ENCODE data around the gene CYSRT1. TPM values are rescaled to one million over a fixed set of nuclear protein-coding genes. Genes with fewer than 3 reads are reported as not detected.
A peak's percentile ranks its signal among the peaks of the same experiment; 100 is the strongest.

Gene CYSRT1
- total and polyA plus RNA-seq, 2 donors (not counting 3 experiments of a cell fraction or from before 2014, with no cell fraction given), result 0.44 to 1.1 TPM

DNA sequence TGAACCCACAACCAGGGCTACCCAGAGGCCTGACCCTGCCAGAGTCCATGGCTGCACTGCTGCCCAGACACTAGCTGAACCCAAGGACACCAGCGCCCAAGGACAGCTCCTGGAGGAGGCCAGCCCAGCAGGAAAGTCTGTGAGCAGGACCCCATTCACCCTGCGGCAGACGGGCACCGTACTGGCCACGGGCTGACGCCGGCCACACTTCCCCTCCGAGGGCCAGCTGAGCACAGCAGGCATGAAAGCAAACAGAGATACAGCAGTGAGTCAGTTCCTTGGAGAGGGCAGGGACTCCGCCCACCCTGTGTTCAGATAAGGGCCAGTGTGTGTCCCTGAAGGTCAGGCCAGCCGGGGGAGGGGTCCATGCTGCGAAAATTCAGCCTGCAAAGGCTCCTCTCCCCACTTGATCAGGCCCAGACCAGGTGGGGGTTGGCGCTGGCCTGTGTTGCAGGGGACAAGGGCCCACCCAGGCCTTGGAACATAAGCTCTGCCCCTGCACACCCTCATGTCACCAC, 6.2 kb upstream of the CYSRT1 start:
- Histone ChIP-seq H3K27ac (ENCODE audit: insufficient read depth, low read depth, low read length) (peak overlapping the region; percentile 8), H3K9ac (replicated peaks; ENCODE audit: extremely low read depth, insufficient read depth, low read length) (no peak overlapping the region), H3K9me1 (replicated peaks; ENCODE audit: control insufficient read depth, extremely low read depth, insufficient read depth, low read length) (no peaks in the 10 kb centered on the region), H3K4me2 (ENCODE audit: insufficient read depth, low read length) (no peak overlapping the region), H3K79me2 (ENCODE audit: control insufficient read depth, insufficient read depth, low read length) (no peaks in the 10 kb centered on the region), H3K27me3 (ENCODE audit: control insufficient read depth in 2 of 2, insufficient read depth in 2 of 2, low read length in 2 of 2) (no peaks in the 10 kb centered on the region), H3K4me1 (ENCODE audit: control insufficient read depth, extremely low read depth, insufficient read depth, low read length) (peaks cover 15% of the 10 kb centered on the region), H3K36me3 (ENCODE audit: control insufficient read depth in 2 of 2, extremely low read depth in 1 of 2, insufficient read depth in 2 of 2, low read length in 2 of 2) (peaks cover 0 to 2% of the 10 kb centered on the region in 2 experiments), H2AFZ (ENCODE audit: low read depth, low read length) (no peak overlapping the region), H3K4me3 (replicated peaks in 1 of 3; ENCODE audit: insufficient read depth in 1 of 3, low read depth in 1 of 3, low read length in 3 of 3) (no peak overlapping the region), H3K9me3 (replicated peaks; ENCODE audit: control insufficient read depth, insufficient read depth, low read length) (no peaks in the 10 kb centered on the region), H4K20me1 (replicated peaks; ENCODE audit: control insufficient read depth, extremely low read depth, insufficient read depth, low read length) (no peaks in the 10 kb centered on the region)
- intact Hi-C loops (cut with micrococcal nuclease), result no loop called here
- dilution Hi-C loops (cut with MboI; ENCODE audit: extremely low pct_ligation_motif_present, low sequenced_read_pairs), result no loop called here
- ChIA-PET CTCF (interaction anchor here (1.3 to 2.1 kb wide), 3 partner anchors 12 to 30 kb away, joined by 4 to 8 read pairs (median 5); partner anchors contain the start of genes ANAPC2 and SSNA1), POLR2A (interaction anchor here (0.6 to 0.7 kb wide), 2 partner anchors 21 to 22 kb away, joined by 3 to 8 read pairs; partner anchors contain the start of gene TUBB4B)
- TSS peak; percentile 13 for BruUV-seq (replicated peaks)
- FAIRE-seq (peak; percentile 71), DNase-seq (ENCODE audit: low read depth, low spot score) (peak; percentile 9)
- TF ChIP-seq, protein P1, sequence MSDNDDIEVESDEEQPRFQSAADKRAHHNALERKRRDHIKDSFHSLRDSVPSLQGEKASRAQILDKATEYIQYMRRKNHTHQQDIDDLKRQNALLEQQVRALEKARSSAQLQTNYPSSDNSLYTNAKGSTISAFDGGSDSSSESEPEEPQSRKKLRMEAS (IDR thresholded peaks at IDR 0.05; ENCODE audit: insufficient read depth, insufficient read length), result no peak
- TF ChIP-seq, protein P2, sequence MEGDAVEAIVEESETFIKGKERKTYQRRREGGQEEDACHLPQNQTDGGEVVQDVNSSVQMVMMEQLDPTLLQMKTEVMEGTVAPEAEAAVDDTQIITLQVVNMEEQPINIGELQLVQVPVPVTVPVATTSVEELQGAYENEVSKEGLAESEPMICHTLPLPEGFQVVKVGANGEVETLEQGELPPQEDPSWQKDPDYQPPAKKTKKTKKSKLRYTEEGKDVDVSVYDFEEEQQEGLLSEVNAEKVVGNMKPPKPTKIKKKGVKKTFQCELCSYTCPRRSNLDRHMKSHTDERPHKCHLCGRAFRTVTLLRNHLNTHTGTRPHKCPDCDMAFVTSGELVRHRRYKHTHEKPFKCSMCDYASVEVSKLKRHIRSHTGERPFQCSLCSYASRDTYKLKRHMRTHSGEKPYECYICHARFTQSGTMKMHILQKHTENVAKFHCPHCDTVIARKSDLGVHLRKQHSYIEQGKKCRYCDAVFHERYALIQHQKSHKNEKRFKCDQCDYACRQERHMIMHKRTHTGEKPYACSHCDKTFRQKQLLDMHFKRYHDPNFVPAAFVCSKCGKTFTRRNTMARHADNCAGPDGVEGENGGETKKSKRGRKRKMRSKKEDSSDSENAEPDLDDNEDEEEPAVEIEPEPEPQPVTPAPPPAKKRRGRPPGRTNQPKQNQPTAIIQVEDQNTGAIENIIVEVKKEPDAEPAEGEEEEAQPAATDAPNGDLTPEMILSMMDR (IDR thresholded peaks at IDR 0.05; ENCODE audit: extremely low read depth in 1 of 2, insufficient read depth in 1 of 2, low read depth in 1 of 2, low read length in 2 of 2), result no peak
- TF ChIP-seq JUN (IDR thresholded peaks at IDR 0.05; ENCODE audit: borderline replicate concordance, insufficient read depth, insufficient read length, low read depth) (no peak), POLR2AphosphoS5 (IDR thresholded peaks at IDR 0.05; ENCODE audit: insufficient read depth, low read depth, low read length) (peak; percentile 49)
